ENCODE data around the gene TACR2.
A peak's percentile ranks its signal among the peaks of the same experiment; 100 is the strongest.

TACR2 gene

DNA sequence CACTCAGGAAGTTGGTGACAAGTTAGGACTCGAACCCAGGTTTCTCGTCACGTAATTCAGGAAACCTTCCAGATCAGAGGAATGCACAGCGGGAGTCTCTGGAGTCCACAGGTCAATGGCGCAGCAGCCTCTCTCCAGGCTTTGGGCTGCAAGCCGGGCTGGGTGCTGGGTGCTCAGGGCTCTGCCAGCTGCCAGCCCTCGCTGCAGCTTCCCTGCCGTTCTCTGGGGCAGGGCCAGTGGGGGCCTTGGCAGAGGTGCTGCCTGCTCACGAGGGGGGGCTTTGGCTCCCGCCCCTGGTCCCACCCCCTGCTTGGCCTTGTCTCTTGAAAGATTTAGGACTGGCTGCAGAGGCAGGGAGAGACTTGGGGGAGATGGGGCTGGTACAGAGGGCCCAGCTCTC, at the start of gene TACR2:
TSS of gene TACR2 (minus strand) at position 224 of the 400 bp plus-strand sequence. CDS start 595 bp downstream, outside the sequence.
- Mint-ChIP-seq H3K4me3 (no peak within 1 kb of the TSS), H3K27ac (no peak within 1 kb of the TSS), H3K9me3 (no peaks in the 10 kb centered on the region), H3K27me3 (no peaks in the 10 kb centered on the region), H3K4me1 (peaks cover under 1% of the 10 kb centered on the region), H3K36me3 (no peaks in the 10 kb centered on the region)

DNA sequence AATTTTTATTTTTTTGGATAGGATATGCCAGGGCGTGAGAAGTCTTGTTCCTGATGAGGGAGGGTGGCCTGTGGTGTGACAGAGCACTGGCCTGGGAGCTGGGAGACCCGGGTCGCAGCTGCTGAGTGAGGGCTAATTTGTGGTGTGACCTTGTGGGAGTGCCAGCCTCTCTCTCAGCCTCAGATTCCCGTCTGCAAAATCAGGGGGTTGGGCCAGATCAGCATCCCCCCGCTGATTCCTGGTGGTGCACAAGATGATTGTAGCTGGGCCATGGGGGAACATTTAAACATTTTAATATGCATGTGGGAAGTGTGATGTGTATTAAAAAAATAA, 49.4 kb upstream of the TACR2 start:
- no peak overlapping the region for H3K4me3 Mint-ChIP-seq

DNA sequence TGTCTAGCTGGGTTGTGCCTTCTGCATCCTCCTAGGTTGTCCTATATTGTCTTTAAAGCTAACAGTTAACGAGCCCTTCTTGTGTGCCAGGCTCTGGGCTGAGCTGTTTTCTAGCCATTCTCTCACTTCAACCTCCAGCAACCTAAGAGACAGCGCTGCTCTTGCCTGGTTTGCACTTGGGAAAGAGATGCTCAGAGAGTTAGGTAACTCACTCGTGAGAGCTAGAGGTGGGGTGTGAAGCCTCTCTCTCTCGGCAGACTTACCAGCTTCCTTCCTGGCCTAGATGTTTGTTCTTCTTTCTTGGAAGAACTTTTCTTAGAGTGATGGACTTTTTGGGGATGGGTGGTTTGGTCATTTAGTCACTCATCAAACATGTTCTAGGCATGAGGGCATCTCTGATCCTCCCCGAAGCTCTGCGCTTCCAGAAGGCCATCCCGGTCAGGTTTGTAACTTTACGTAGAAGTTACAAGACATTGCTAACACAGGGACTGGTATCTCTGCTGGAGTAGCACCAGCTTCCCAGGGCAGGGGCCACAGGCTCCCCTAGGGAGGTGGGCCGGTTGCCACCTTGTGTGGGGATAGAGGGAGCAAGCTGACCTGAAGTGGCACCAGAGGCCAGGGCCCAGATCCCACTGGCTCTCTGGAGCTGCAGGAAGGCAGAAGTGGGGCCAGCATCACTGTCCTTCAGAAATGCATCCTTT, 48.9 kb upstream of the TACR2 start:
- H3K27ac Mint-ChIP-seq, result no peak overlapping the region
- no peaks in the 10 kb centered on the region for H3K9me3 Mint-ChIP-seq
- H3K27me3 Mint-ChIP-seq, result no peaks in the 10 kb centered on the region
- peaks cover 12% of the 10 kb centered on the region for H3K4me1 Mint-ChIP-seq
- H3K4me3 Mint-ChIP-seq, result no peak overlapping the region
- no peaks in the 10 kb centered on the region for H3K36me3 Mint-ChIP-seq

More for the DNA sequence above, 49.4 kb upstream of the TACR2 start:
- H3K9me3 Mint-ChIP-seq, result no peaks in the 10 kb centered on the region
- H3K27ac Mint-ChIP-seq, result no peak overlapping the region
- no peaks in the 10 kb centered on the region for H3K36me3 Mint-ChIP-seq
- peaks cover 12% of the 10 kb centered on the region for H3K4me1 Mint-ChIP-seq
- no peaks in the 10 kb centered on the region for H3K27me3 Mint-ChIP-seq

DNA sequence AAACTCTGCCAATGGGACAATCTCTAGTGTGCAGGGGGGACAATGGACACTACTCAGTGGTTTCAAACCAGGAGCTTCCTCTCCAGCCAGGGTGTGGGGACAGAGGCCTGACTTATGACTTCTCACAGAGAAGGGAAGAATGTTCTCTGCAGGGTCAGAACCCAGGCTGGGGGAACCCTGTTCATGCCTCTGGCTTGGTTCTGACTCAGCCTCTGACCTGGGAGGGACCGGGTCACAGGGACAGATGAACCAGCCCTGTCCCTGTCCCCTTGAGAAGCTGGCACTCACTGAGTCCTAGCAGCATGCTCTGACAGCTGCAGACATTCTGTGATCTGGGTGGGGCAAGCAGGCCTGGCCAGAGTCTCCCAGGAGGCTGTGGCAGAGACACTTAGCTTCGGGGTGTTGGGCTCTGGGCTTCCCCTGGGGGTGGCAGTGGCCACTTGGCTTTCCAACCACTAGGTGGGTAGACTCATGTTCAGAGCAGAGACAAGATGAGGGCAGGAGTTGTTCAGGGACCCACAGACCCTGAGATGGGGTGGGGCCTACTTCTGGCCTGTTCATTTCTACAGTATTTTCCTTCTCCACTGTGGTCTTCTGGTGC, 48.2 kb upstream of the TACR2 start:
- no peak overlapping the region for H3K27ac Mint-ChIP-seq
- peaks cover 12% of the 10 kb centered on the region for H3K4me1 Mint-ChIP-seq
- no peaks in the 10 kb centered on the region for H3K36me3 Mint-ChIP-seq
- no peak overlapping the region for H3K4me3 Mint-ChIP-seq
- no peaks in the 10 kb centered on the region for H3K9me3 Mint-ChIP-seq
- no peaks in the 10 kb centered on the region for H3K27me3 Mint-ChIP-seq

DNA sequence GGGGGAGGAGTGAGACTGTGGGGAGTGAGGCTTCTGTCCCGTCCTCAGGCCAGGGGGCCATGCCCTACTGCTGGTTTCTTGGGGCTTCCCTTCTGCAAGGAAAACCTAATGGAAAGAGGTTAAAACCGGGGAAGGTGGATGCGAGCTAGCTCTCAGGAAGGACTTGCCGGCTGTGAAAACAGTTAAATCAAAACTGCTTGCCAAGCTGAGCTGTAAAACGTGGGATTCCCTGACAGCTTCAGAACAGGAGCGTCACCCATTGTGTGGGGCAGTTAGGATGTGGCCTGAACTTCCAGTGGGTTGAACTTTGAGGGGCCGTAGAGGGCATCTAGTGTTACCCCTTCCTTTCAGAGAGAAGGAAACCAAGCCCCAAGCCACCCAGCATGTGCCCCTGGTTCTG, 47.7 kb upstream of the TACR2 start:
- no peaks in the 10 kb centered on the region for H3K9me3 Mint-ChIP-seq
- H3K36me3 Mint-ChIP-seq, result no peaks in the 10 kb centered on the region
- H3K4me1 Mint-ChIP-seq, result peaks cover 12% of the 10 kb centered on the region
- no peaks in the 10 kb centered on the region for H3K27me3 Mint-ChIP-seq
- H3K4me3 Mint-ChIP-seq, result no peak overlapping the region
- no peak overlapping the region for H3K27ac Mint-ChIP-seq

DNA sequence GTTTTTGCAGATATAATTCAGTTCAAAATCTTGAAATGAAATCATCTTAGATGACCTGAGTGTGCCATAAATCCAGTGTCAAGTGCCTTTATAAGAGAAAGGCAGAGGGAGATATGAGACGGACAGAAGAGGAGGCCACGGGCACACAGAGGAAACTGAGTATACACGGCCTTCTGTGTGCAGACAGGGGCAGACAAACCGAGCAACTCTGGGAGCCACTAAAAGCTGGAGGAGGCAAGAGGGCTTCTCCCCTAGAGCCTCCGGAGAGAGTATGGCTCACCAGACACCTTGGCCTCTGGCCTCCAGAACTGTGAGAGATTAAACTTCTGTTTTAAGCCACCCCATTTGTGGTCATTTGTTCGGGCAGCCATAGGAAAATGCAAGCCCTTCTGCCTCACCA, 47.2 kb upstream of the TACR2 start:
- Mint-ChIP-seq H3K27me3 (no peaks in the 10 kb centered on the region), H3K36me3 (no peaks in the 10 kb centered on the region), H3K9me3 (no peaks in the 10 kb centered on the region), H3K27ac (no peak overlapping the region), H3K4me3 (no peak overlapping the region), H3K4me1 (peaks cover 12% of the 10 kb centered on the region)

DNA sequence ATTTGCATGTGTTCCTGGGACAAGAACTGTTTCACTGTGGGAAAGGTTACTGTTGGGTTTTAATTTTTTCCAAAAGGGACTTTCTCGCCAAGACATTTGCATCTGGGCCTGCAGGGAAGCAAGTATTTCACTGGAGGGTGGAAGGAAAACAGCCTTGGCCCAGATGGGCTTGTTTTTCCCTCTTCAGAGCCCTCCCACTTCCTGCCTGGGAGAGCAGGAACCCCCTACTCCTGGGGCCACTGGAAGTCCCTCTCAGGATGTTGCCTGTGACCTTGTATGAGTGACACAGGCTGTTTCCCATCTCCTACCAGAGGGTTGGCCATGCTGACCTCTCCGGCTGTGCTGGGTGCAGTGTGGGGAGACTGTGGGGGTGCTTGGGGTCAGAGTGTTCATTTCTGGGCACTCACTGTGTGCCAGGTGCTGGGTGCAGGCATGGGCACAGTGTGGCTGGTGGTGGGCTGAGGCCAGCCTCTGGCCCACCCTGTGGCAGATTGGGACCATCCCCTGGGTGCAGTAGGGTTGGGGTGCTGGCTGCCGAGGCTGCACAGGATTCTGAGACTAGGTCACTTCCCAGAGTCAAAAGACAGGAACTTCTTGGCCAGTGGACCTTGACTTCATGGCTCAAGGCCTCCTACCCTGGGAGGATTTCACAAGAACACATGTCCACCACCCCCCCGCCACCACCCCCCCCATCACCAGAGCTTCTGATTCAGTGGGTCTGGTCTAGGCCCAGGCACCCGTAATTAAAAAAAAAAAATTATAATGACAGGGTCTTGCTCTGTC, 44.7 kb upstream of the TACR2 start:
- Mint-ChIP-seq H3K36me3 (no peaks in the 10 kb centered on the region), H3K4me3 (no peak overlapping the region), H3K9me3 (no peaks in the 10 kb centered on the region), H3K27ac (no peak overlapping the region), H3K27me3 (no peaks in the 10 kb centered on the region), H3K4me1 (peaks cover 12% of the 10 kb centered on the region)

DNA sequence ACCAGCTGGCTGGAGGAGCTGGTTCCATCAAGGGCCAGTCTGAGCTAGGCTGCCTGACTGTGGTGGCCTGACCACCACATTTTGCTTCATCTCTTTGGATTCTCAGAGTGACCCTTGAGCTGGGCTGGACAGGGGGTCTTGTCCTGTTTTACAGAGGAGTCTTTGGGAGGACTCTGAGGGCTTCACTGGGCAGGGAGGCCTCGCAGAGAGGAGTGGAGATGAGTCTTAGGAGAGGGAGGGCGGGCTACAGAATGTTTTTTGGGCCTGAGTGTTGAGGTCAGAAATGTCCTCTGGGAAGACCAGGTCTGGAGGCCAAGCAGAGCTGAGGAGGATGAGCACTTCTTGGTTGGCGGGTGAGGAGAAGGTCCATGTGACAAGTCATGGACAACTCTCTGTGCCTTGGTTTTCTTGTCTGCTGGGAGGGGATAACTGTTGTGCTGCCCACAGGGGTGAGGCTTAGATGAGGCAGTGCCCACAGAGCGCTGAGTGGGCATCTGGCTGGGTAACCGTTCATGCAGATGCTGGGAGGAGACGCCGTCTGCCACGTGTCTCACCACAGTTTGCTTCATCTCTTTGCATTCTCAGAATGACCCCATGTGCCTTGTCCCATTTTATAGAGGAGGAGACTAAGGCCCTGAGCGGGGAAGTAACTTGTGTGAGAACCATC, 44.0 kb upstream of the TACR2 start:
- Mint-ChIP-seq H3K9me3 (no peaks in the 10 kb centered on the region), H3K27ac (no peak overlapping the region), H3K27me3 (no peaks in the 10 kb centered on the region), H3K36me3 (no peaks in the 10 kb centered on the region), H3K4me1 (peaks cover 9% of the 10 kb centered on the region), H3K4me3 (no peak overlapping the region)

DNA sequence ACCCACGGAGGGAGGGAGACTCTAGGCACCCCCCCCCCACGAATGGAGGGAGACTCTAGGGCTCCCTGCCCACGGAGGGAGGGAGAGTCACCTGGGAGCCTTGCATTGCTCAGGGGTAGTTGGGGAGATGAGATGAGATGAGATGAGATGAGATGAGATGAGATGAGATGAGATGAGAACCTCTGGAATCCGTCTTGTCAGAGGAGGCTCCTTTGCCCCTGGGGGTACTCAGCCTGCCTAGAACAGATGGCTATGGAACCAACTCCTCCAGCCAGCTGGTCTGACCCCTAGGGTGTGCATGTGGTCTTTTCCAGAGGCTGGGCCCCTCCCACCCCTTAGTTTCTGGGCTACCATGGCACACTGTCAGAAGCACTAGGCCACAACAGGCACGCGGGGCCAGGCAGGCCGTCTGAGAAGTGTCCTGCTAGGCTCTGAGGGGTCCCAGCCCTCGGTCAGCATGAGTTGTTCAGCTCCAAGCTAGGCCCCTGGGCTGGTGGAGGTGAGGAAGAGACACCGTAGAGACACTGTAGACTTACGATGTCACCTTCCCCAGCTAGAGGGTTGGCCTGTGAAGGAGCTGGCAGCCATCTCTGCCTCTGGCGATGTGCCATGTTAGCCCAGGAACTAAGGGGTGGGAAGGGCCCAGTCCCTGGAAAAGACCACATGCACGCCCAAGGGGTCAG, 43.3 kb upstream of the TACR2 start:
- no peaks in the 10 kb centered on the region for H3K9me3 Mint-ChIP-seq
- no peak overlapping the region for H3K4me3 Mint-ChIP-seq
- no peak overlapping the region for H3K27ac Mint-ChIP-seq
- H3K36me3 Mint-ChIP-seq, result no peaks in the 10 kb centered on the region
- no peaks in the 10 kb centered on the region for H3K27me3 Mint-ChIP-seq
- H3K4me1 Mint-ChIP-seq, result peaks cover 2% of the 10 kb centered on the region

DNA sequence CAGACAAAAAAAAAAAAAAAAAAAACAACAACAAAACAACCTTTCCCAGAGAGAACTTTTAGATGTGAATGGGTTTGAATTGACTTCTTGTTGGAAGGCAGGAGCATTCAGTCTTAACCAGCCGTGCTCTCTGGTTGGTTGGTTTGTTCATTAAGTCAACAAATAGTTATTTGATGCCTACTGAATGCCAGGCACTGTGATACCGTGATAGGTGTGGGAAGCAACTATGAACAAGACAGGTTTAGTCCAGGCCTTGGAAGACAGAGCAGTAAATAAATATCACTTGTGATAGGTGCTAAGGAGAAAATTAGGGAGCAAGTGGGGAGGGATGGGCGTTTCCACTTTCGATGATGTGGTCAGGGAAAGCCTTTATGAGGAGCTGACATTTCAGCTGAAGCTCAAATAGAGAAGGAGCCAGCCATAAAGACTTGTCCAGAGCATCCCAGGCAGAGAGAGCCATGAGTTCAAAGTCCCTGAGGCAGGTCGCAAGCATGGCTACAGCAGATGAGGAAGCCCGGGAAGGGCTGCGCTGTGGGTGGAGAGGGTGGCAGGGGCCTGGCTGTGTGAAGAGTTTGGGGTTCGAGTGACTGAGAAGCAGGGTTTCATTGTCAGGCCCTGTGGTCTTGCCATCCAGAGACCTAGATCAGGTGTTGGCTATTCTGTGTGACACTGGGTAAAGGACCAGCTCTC, 42.5 kb upstream of the TACR2 start:
- no peaks in the 10 kb centered on the region for H3K27me3 Mint-ChIP-seq
- H3K36me3 Mint-ChIP-seq, result no peaks in the 10 kb centered on the region
- H3K9me3 Mint-ChIP-seq, result no peaks in the 10 kb centered on the region
- H3K27ac Mint-ChIP-seq, result no peak overlapping the region
- no peaks in the 10 kb centered on the region for H3K4me1 Mint-ChIP-seq
- H3K4me3 Mint-ChIP-seq, result no peak overlapping the region

DNA sequence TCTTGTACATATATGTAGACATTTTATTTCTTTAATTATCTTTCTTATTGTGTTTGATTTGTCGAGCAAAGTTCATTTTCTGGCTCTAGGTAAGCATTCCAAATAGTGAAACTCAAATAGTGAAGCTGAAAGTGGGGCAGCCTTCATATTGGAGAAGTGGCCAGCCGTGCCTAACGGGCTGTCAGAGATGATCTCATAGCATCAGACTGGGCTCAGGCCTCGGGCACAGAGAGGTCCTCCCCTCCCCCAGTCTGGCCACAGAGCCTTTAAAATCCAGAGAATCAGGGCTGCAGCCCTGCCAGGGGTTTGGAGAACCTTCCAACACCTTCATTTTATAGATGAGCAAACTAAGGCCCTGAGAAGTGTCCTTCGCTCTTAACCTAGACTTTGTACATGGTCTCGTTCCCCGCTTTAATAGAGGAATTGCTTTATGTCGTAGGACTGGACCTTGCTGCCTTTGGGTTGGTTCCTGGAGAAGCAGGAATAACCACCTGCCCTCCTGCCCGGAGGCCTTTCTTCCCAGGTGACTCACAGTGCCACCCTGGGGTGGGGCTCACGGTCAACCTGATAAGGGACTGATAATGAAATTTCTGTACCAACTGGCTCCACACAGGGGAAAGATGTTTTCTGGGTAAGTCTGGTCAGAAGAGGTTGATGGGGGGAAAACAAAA, 41.8 kb upstream of the TACR2 start:
- Mint-ChIP-seq H3K9me3 (no peaks in the 10 kb centered on the region), H3K4me1 (no peaks in the 10 kb centered on the region), H3K36me3 (no peaks in the 10 kb centered on the region), H3K27me3 (no peaks in the 10 kb centered on the region), H3K4me3 (no peak overlapping the region), H3K27ac (peak overlapping the region; percentile 39)

DNA sequence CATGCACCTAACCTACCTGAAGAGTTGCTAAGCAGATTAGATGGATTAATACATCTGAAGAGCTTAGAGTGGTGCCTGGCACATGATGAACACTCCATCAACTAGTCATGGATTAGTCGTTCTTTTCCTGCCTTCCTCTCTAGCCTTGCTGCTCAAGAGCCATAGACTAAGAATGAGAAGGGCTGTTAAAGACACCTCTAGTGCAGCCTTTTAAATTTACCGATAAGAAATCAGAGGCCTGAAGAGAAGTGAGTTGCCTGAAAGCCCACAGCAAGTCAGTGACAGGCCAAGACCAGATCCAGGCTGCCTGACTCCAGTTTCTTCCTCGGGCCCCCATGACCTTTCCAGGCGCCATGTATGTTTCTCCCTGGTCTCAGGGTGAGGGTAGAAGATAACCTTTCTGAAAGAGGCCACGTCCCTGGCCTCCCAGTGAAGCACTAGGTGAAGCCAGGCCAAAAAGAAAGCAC, 41.1 kb upstream of the TACR2 start:
- Mint-ChIP-seq H3K4me3 (no peak overlapping the region), H3K4me1 (no peaks in the 10 kb centered on the region), H3K36me3 (no peaks in the 10 kb centered on the region), H3K27me3 (no peaks in the 10 kb centered on the region), H3K9me3 (no peaks in the 10 kb centered on the region), H3K27ac (no peak overlapping the region)

DNA sequence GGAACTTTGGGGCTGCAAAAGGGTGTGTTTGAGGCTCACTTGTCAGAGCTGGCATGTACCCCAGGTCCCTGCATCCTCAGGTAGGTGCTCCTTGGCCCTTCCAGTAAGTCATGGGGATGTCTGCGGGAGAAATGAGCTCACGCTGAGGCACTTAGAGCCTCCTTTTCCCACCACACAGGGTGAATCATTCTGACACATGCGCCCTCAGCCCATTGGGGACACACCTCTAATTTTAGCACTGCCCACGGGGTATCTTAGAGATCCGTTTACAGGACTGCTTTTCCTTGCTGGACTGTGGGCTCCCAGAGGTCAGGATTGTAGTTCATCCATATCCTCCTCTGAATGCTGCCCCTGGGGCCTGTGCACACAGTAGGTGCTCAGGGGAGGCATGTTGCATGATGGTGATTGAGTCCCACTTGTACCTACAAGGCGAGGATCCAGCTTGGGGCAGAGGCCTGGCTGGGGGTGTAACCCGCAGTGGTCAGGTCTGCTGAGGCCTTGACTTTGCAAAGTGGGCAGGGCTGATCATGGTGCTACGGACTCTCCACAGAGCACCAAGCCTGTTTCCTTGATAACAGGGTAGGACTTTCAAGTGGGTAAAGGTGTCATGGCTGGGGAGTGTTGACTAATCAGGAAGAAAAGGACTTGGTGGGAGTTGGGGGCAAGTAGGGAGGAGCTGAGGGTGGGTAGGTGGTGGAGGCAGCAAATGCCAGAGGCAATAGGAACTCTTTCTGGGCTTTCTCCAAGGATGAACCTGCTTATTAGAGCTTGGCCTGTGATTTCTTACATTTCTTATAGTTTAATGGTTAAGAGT, 40.4 kb upstream of the TACR2 start:
- peaks cover 1% of the 10 kb centered on the region for H3K27me3 Mint-ChIP-seq
- H3K4me1 Mint-ChIP-seq, result peaks cover 5% of the 10 kb centered on the region
- no peak overlapping the region for H3K27ac Mint-ChIP-seq
- no peak overlapping the region for H3K4me3 Mint-ChIP-seq
- H3K36me3 Mint-ChIP-seq, result no peaks in the 10 kb centered on the region
- no peaks in the 10 kb centered on the region for H3K9me3 Mint-ChIP-seq
